ENCODE data around the gene CASS4.

- TF ChIP-seq CTCF (IDR thresholded peaks at IDR 0.05; ENCODE audit: extremely low read depth in 1 of 2, insufficient read depth in 1 of 2, low read depth in 1 of 2, low read length in 2 of 2) = no peak
- TF ChIP-seq POLR2A (IDR thresholded peaks at IDR 0.05; ENCODE audit: low read depth, low read length) = no peak
- TF ChIP-seq EZH2 (IDR thresholded peaks at IDR 0.05; ENCODE audit: borderline replicate concordance, low read depth, low read length, severe bottlenecking) = no peak
- TF ChIP-seq FOS (IDR thresholded peaks at IDR 0.05; ENCODE audit: borderline replicate concordance, insufficient read depth, low read length) = no peak
- no peak for TF ChIP-seq MYC (IDR thresholded peaks at IDR 0.05; ENCODE audit: low read depth, low read length)
- TF ChIP-seq POLR2AphosphoS5 (IDR thresholded peaks at IDR 0.05; ENCODE audit: insufficient read depth, low read depth, low read length) = no peak
- TF ChIP-seq MAX (IDR thresholded peaks at IDR 0.05; ENCODE audit: insufficient read depth, insufficient read length) = no peak
Observed at GRCh38 chr20:56418385-56418861, 6.4 kb downstream of the CASS4 start.
